Measurements from ENCODE around the gene GTPBP6.

Gene GTPBP6

GRCh38 chrX:318739-319578 is at the start of gene GTPBP6:
GTPBP6 (minus strand) TSS chrX:318796; CDS start chrX:318787, 9 bp downstream.
- no peak for DNase-seq

GRCh38 chrX:367866-368265 is 49.3 kb upstream of the GTPBP6 start:
- DNase-seq: no peak

GRCh38 chrX:367349-367748 is 48.8 kb upstream of the GTPBP6 start:
- no peak for DNase-seq

- DNase-seq: no peak
These were observed 45.2 kb upstream of the GTPBP6 start for GRCh38 chrX:363621-364375.

GRCh38 chrX:362937-363620 is 44.5 kb upstream of the GTPBP6 start:
- DNase-seq: no peak

GRCh38 chrX:362351-362750 is 43.8 kb upstream of the GTPBP6 start:
- DNase-seq: no peak

GRCh38 chrX:361231-362145 is 42.9 kb upstream of the GTPBP6 start:
- DNase-seq: no peak

GRCh38 chrX:360496-361150 is 42.0 kb upstream of the GTPBP6 start:
- no peak for DNase-seq

- no peak for DNase-seq
These were observed 40.1 kb upstream of the GTPBP6 start for GRCh38 chrX:358651-359143.

- DNase-seq: no peak
These were observed 39.3 kb upstream of the GTPBP6 start for GRCh38 chrX:357693-358471.

- DNase-seq: no peak
These were observed 38.6 kb upstream of the GTPBP6 start for GRCh38 chrX:357035-357692.

GRCh38 chrX:356385-357034 is 37.9 kb upstream of the GTPBP6 start:
- DNase-seq: no peak

- DNase-seq: no peak
These were observed 36.9 kb upstream of the GTPBP6 start for GRCh38 chrX:355329-356050.

- no peak for DNase-seq
These were observed 35.3 kb upstream of the GTPBP6 start for GRCh38 chrX:353566-354535.

- DNase-seq: no peak
These were observed 34.2 kb upstream of the GTPBP6 start for GRCh38 chrX:352582-353314.

- no peak for DNase-seq
These were observed 33.6 kb upstream of the GTPBP6 start for GRCh38 chrX:352181-352580.

- DNase-seq: no peak
These were observed 33.1 kb upstream of the GTPBP6 start for GRCh38 chrX:351736-352135.

All from DMS79 treated with DMSO at 0.1 percent for 48 hours (cell line).